Measurements from ENCODE around the gene OMP.

GRCh38 chr11:77110836-77111235 lies 8.2 kb downstream of the OMP start:
- TF ChIP-seq CTCF (IDR thresholded peaks at IDR 0.05) (no peak), POLR2A (IDR thresholded peaks at IDR 0.05) (no peak)
